ENCODE data around the gene TMEM131L.

DNA sequence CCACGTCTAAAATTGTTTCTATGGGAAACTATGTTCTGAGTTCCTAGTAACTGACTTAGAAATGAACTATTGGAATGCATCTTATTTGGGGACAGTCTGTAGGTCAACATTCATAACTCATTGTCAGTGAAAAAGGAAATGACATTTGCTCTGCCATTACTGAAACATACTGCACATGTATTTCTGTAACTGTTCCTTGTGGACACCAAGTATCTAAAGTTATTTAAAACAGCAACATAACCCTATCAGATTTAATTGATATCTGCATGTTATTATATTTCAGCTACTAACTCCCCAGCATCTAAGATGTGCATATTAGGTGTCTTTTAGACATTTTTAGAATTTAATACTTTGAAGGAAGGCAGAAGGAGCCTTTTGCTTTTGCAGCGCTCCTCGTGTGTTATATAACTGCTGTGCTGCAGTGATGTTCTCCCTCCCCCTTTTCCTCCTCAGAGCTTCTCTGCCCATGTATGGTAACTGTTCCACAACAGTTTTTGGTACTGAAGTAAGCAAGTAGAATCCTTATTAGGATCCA, 37.2 kb upstream of the TMEM131L start:
- TF ChIP-seq, protein P1, sequence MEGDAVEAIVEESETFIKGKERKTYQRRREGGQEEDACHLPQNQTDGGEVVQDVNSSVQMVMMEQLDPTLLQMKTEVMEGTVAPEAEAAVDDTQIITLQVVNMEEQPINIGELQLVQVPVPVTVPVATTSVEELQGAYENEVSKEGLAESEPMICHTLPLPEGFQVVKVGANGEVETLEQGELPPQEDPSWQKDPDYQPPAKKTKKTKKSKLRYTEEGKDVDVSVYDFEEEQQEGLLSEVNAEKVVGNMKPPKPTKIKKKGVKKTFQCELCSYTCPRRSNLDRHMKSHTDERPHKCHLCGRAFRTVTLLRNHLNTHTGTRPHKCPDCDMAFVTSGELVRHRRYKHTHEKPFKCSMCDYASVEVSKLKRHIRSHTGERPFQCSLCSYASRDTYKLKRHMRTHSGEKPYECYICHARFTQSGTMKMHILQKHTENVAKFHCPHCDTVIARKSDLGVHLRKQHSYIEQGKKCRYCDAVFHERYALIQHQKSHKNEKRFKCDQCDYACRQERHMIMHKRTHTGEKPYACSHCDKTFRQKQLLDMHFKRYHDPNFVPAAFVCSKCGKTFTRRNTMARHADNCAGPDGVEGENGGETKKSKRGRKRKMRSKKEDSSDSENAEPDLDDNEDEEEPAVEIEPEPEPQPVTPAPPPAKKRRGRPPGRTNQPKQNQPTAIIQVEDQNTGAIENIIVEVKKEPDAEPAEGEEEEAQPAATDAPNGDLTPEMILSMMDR (IDR thresholded peaks at IDR 0.05; ENCODE audit: low read length) = no peak
- no peak for TF ChIP-seq EZH2 (IDR thresholded peaks at IDR 0.05; ENCODE audit: borderline replicate concordance, low read length)

All from OCI-LY1 (cell line).